Calu3 (cell line): ENCODE measurements around the gene RSRC1. TPM values are rescaled to one million over a fixed set of nuclear protein-coding genes. Genes with fewer than 3 reads are reported as not detected.

ENCODE experiments used
- BruUV-seq: library from RNA; stranded (reverse); fragments of 400-500 nt; replicated peaks from 2 replicates; lab custom pipeline; 2021; lab: Mats Ljungman, UMichigan
- CTCF ChIA-PET: fragments of 300-600 bp; sonication (Branson Sonifier 250); formaldehyde crosslinking; loops from one replicate; lab custom pipeline; 2022; ENCODE audit warnings: antibody characterized with exemption; lab: Charles Lee
- DNase-seq: peaks from one replicate; pipeline ENCODE4 v3.0.0; 2022
- H3K27ac Mint-ChIP-seq: one replicate; pipeline ENCODE4 v1.8.0; 2022; ENCODE audit warnings: mixed read lengths; ENCODE audit not compliant: unreplicated experiment
- H3K27me3 Mint-ChIP-seq: one replicate; pipeline ENCODE4 v1.8.0; 2022; ENCODE audit warnings: mixed read lengths; ENCODE audit not compliant: unreplicated experiment
- H3K36me3 Mint-ChIP-seq: one replicate; pipeline ENCODE4 v1.8.0; 2022; ENCODE audit warnings: mild to moderate bottlenecking, moderate library complexity, mixed read lengths; ENCODE audit not compliant: insufficient read depth, unreplicated experiment
- H3K4me1 Mint-ChIP-seq: one replicate; pipeline ENCODE4 v1.8.0; 2022; ENCODE audit warnings: mild to moderate bottlenecking, low read depth, mixed read lengths; ENCODE audit not compliant: unreplicated experiment
- H3K4me3 Mint-ChIP-seq: one replicate; pipeline ENCODE4 v1.8.0; 2022; ENCODE audit warnings: mild to moderate bottlenecking, low read depth, moderate library complexity, mixed read lengths; ENCODE audit not compliant: unreplicated experiment
- H3K9me3 Mint-ChIP-seq: one replicate; pipeline ENCODE4 v1.8.0; 2022; ENCODE audit warnings: low read depth, mixed read lengths; ENCODE audit not compliant: unreplicated experiment
- CTCF ChIP-seq: fragments of 200-600 bp; IDR thresholded peaks from one replicate; pipeline ENCODE4 v1.8.0; 2022; ENCODE audit warnings: antibody characterized with exemption; ENCODE audit not compliant: unreplicated experiment
- intact Hi-C: fragments of 100-400 bp; cut with micrococcal nuclease; formaldehyde crosslinking; loops from one replicate; pipeline ENCODE4 v1.10.0; 2022; ENCODE audit not compliant: unreplicated experiment
- total RNA-seq: library from RNA; stranded (reverse); gene quantifications from 2 replicates; pipeline ENCODE4 v1.2.3, GENCODE V29; 2022

RSRC1 gene
- total RNA-seq, 1 experiment from 2014 or later = 81.3 TPM

GRCh38 chr3:158272081-158272480, 162.2 kb downstream of the RSRC1 start:
- Mint-ChIP-seq H3K9me3 (peaks cover 11% of the 10 kb centered on the region), H3K4me1 (no peaks in the 10 kb centered on the region), H3K36me3 (no peaks in the 10 kb centered on the region), H3K4me3 (no peak overlapping the region), H3K27me3 (no peaks in the 10 kb centered on the region), H3K27ac (no peak overlapping the region)
- TF ChIP-seq CTCF = no peak
- CTCF ChIA-PET = no interaction called here
- intact Hi-C loops = no loop called here
- DNase-seq = no peak
- no TSS peak for BruUV-seq

GRCh38 chr3:158273656-158274055, 163.8 kb downstream of the RSRC1 start:
- intact Hi-C loops = no loop called here
- H3K27ac Mint-ChIP-seq = no peak overlapping the region
- H3K36me3 Mint-ChIP-seq = no peaks in the 10 kb centered on the region
- no peaks in the 10 kb centered on the region for H3K27me3 Mint-ChIP-seq
- TF ChIP-seq CTCF = no peak
- H3K4me3 Mint-ChIP-seq = no peak overlapping the region
- no peaks in the 10 kb centered on the region for H3K4me1 Mint-ChIP-seq
- H3K9me3 Mint-ChIP-seq = no peaks in the 10 kb centered on the region
- DNase-seq = no peak
- BruUV-seq = no TSS peak
- CTCF ChIA-PET = no interaction called here

DNA sequence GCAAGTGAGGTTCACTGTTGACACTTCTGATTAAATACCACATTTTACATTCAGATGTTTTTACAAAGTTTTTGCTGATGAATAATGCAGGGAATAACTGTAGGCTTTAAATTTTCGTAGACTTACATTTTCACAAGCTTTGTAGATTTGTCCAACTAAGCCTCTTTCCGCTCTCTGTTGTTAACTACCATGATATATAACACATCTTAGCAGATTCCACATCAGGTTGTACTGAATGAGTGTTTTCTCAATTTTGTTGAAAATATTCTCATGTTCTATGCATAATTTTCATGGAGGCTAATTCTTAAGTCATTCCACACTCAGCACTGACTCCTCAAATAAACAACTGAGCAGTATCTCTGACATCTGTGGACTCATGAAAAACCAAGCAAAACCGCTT, 168.3 kb downstream of the RSRC1 start:
- H3K27ac Mint-ChIP-seq = no peak overlapping the region
- DNase-seq = no peak
- no peak overlapping the region for H3K4me3 Mint-ChIP-seq
- CTCF ChIA-PET = no interaction called here
- no peaks in the 10 kb centered on the region for H3K27me3 Mint-ChIP-seq
- intact Hi-C loops = no loop called here
- no peaks in the 10 kb centered on the region for H3K9me3 Mint-ChIP-seq
- H3K4me1 Mint-ChIP-seq = no peaks in the 10 kb centered on the region
- no TSS peak for BruUV-seq
- no peaks in the 10 kb centered on the region for H3K36me3 Mint-ChIP-seq
- no peak for TF ChIP-seq CTCF

DNA sequence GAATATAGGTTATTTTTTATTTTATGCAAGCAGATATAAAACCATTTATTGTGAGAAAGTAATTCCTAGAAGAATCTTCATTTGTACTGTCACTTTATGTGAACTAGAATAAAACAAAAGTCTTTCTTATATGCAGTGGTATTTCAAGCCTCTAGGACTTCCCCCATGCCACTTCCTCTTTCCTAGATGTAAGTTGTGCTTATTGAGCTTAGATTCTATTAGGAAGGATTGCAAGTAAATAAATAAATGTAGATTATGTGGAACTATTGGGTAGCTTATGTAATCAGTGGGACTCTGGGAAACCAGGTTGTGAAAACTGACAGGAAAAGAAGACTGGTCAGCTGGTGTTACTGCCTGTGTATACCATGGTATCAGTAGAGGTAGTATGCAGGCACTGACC, 169.7 kb downstream of the RSRC1 start:
- H3K27ac Mint-ChIP-seq = no peak overlapping the region
- intact Hi-C loops = no loop called here
- no peak overlapping the region for H3K4me3 Mint-ChIP-seq
- no peaks in the 10 kb centered on the region for H3K9me3 Mint-ChIP-seq
- BruUV-seq = no TSS peak
- DNase-seq = no peak
- CTCF ChIA-PET = interaction anchor here (0.5 kb wide), 1 partner anchor 9 kb away, joined by 5 read pairs; no protein-coding TSS in a partner anchor
- H3K27me3 Mint-ChIP-seq = no peaks in the 10 kb centered on the region
- H3K4me1 Mint-ChIP-seq = no peaks in the 10 kb centered on the region
- TF ChIP-seq CTCF = no peak
- no peaks in the 10 kb centered on the region for H3K36me3 Mint-ChIP-seq

DNA sequence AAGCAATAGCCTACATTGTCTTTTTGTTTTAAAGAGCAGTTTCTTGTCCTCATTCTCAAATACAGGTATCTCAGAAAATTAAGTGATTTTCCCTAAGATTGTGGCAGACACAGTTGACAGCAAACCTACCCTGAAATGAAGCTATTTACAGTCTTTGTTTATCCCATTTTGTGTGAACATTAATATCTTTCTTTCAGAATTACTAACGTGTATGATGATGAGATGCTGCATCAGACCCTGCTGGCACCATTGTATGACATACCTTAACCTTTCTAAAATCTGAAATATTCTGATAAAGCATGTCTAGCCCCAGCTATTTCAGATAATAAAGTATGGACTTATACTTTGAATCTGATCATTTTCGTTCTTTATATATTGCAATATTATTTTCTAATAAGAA, 185.9 kb downstream of the RSRC1 start:
- no peak for TF ChIP-seq CTCF
- H3K36me3 Mint-ChIP-seq = no peaks in the 10 kb centered on the region
- H3K4me1 Mint-ChIP-seq = no peaks in the 10 kb centered on the region
- no peak overlapping the region for H3K27ac Mint-ChIP-seq
- H3K4me3 Mint-ChIP-seq = no peak overlapping the region
- H3K27me3 Mint-ChIP-seq = no peaks in the 10 kb centered on the region
- intact Hi-C loops = no loop called here
- DNase-seq = no peak
- no peaks in the 10 kb centered on the region for H3K9me3 Mint-ChIP-seq
- BruUV-seq = no TSS peak
- CTCF ChIA-PET = no interaction called here
